CD14-positive monocyte (primary cell): ENCODE data around the gene KLHL36. TPM values are rescaled to one million over a fixed set of nuclear protein-coding genes. Genes with fewer than 3 reads are reported as not detected.

Experiments
- DNase-seq, 3 donors: peaks; one replicate each; pipeline ENCODE4 v3.0.0-alpha.2; 2011 to 2022
- H2AFZ ChIP-seq: 2 replicates; pipeline ENCODE4 v1.6.0; 2012; ENCODE audit warnings: mild to moderate bottlenecking, low read depth, low read length, inconsistent platforms; ENCODE audit not compliant: insufficient read depth, poor library complexity, severe bottlenecking
- H3K27ac ChIP-seq, 2 donors: 1 replicate in 1 of 2; 2 replicates in 1 of 2; pipeline ENCODE4 v1.5.1; 2012 to 2013; ENCODE audit warnings: low read length in 2 of 2, control low read depth in 1 of 2, inconsistent platforms in 1 of 2, low read depth in 1 of 2, mild to moderate bottlenecking in 1 of 2
- H3K27me3 ChIP-seq, 2 donors: one replicate each; pipeline versions ENCODE4 v1.6.0 to v1.6.1; 2011 to 2013; ENCODE audit warnings: low read length in 2 of 2; ENCODE audit not compliant: control insufficient read depth in 2 of 2, insufficient read depth in 2 of 2
- H3K36me3 ChIP-seq, 2 donors: replicated peaks in 1 of 2; 1 replicate in 1 of 2; 2 replicates in 1 of 2; pipeline versions ENCODE4 v1.5.1 to v1.6.1; 2012 to 2013; ENCODE audit warnings: low read length in 2 of 2, control low read depth in 1 of 2, inconsistent platforms in 1 of 2, mild to moderate bottlenecking in 1 of 2; ENCODE audit not compliant: insufficient read depth in 2 of 2, control insufficient read depth in 1 of 2
- H3K4me1 ChIP-seq, 2 donors: 1 replicate in 1 of 2; 2 replicates in 1 of 2; pipeline versions ENCODE4 v1.5.1 to v1.6.1; 2012 to 2013; ENCODE audit warnings: low read length in 2 of 2, control low read depth in 1 of 2, inconsistent platforms in 1 of 2, mild to moderate bottlenecking in 1 of 2, moderate library complexity in 1 of 2; ENCODE audit not compliant: insufficient read depth in 2 of 2, control insufficient read depth in 1 of 2
- H3K4me2 ChIP-seq: replicated peaks from 2 replicates; pipeline ENCODE3; 2012; ENCODE audit warnings: low read length, moderate library complexity, mild to moderate bottlenecking; ENCODE audit not compliant: poor library complexity, severe bottlenecking; ENCODE audit errors: extremely low read depth
- H3K4me3 ChIP-seq, 3 experiments: fragments of 200-600 bp in 1 of 3; sonication (generic) in 1 of 3; replicated peaks in 1 of 3; 1 replicate in 2 of 3; 2 replicates in 1 of 3; pipeline ENCODE4 v1.5.1; 2011 to 2013; ENCODE audit warnings: low read length in 3 of 3, mild to moderate bottlenecking in 3 of 3, control low read depth in 2 of 3, low read depth in 2 of 3, inconsistent platforms in 1 of 3, moderate library complexity in 1 of 3
- H3K79me2 ChIP-seq: 2 replicates; pipeline ENCODE4 v1.6.0; 2012; ENCODE audit warnings: mild to moderate bottlenecking, control low read depth, inconsistent platforms, low read length, moderate library complexity; ENCODE audit not compliant: insufficient read depth
- H3K9ac ChIP-seq: 2 replicates; pipeline ENCODE4 v1.6.0; 2017; ENCODE audit warnings: low read length, mild to moderate bottlenecking; ENCODE audit not compliant: insufficient read depth, poor library complexity, severe bottlenecking
- H3K9me3 ChIP-seq, 2 donors: replicated peaks in 1 of 2; 1 replicate in 1 of 2; 2 replicates in 1 of 2; pipeline versions ENCODE4 v1.5.1 to v1.6.1; 2012 to 2013; ENCODE audit warnings: low read length in 2 of 2, control low read depth in 1 of 2; ENCODE audit not compliant: control insufficient read depth in 1 of 2, insufficient read depth in 1 of 2
- H4K20me1 ChIP-seq: 2 replicates; pipeline ENCODE4 v1.6.0; 2012; ENCODE audit warnings: mild to moderate bottlenecking, low read length, control low read depth, moderate library complexity; ENCODE audit not compliant: insufficient read depth
- H3K27ac Mint-ChIP-seq, 7 donors: one replicate each; pipeline ENCODE4 v1.8.0; 2020; ENCODE audit warnings: mild to moderate bottlenecking in 7 of 7, mixed read lengths in 7 of 7, moderate library complexity in 6 of 7, inconsistent platforms in 2 of 7
- H3K27me3 Mint-ChIP-seq, 3 donors: one replicate each; pipeline ENCODE4 v1.8.0; 2021 to 2022; ENCODE audit warnings: low read depth in 3 of 3, mild to moderate bottlenecking in 3 of 3, mixed read lengths in 3 of 3, moderate library complexity in 3 of 3, inconsistent platforms in 1 of 3
- H3K36me3 Mint-ChIP-seq, 2 donors: one replicate each; pipeline ENCODE4 v1.8.0; 2020; ENCODE audit warnings: mixed read lengths in 2 of 2, inconsistent platforms in 1 of 2, mild to moderate bottlenecking in 1 of 2
- H3K4me1 Mint-ChIP-seq: one replicate; pipeline ENCODE4 v1.8.0; 2020; ENCODE audit warnings: mild to moderate bottlenecking, mixed read lengths
- H3K4me3 Mint-ChIP-seq, 2 donors: one replicate each; pipeline ENCODE4 v1.8.0; 2020; ENCODE audit warnings: mild to moderate bottlenecking in 2 of 2, mixed read lengths in 2 of 2, moderate library complexity in 1 of 2
- H3K9me3 Mint-ChIP-seq, 7 donors: one replicate each; pipeline ENCODE4 v1.8.0; 2020 to 2022; ENCODE audit warnings: mixed read lengths in 7 of 7, mild to moderate bottlenecking in 6 of 7, moderate library complexity in 6 of 7, inconsistent platforms in 2 of 7
- WGBS: methylation state at CpG from one replicate; pipeline ENCODE4 v1.1.5; 2013; ENCODE audit warnings: missing lambda C conversion rate; ENCODE audit not compliant: insufficient coverage; 5-methylcytosine and 5-hydroxymethylcytosine counted together
- intact Hi-C, 2 donors: fragments of 100-400 bp; cut with micrococcal nuclease; formaldehyde crosslinking; loops; one replicate each; pipeline versions ENCODE4 v1.15.0 to v1.15.1; 2023
- polyA plus RNA-seq, 3 donors: library from polyadenylated mRNA; depleted of rRNA in 1 of 3; unstranded in 2 of 3; stranded (reverse) in 1 of 3; fragments of 300-500 nt in 2 of 3; fragments of >200 nt in 1 of 3; fragmentation: Illumina TruSeq in 2 of 3; gene quantifications; 1 replicate in 2 of 3; 2 replicates in 1 of 3; pipeline ENCODE4 v1.2.3, GENCODE V29; 2012 to 2021
- TF ChIP-seq, protein P1 (sequence below): fragments of 200-600 bp; IDR thresholded peaks from one replicate; pipeline ENCODE4 v1.8.0; 2022; ENCODE audit warnings: antibody characterized with exemption, mild to moderate bottlenecking

KLHL36 gene
- polyA plus RNA-seq, 3 donors, result 12.1 to 50.8 (median 14.2) TPM

DNA sequence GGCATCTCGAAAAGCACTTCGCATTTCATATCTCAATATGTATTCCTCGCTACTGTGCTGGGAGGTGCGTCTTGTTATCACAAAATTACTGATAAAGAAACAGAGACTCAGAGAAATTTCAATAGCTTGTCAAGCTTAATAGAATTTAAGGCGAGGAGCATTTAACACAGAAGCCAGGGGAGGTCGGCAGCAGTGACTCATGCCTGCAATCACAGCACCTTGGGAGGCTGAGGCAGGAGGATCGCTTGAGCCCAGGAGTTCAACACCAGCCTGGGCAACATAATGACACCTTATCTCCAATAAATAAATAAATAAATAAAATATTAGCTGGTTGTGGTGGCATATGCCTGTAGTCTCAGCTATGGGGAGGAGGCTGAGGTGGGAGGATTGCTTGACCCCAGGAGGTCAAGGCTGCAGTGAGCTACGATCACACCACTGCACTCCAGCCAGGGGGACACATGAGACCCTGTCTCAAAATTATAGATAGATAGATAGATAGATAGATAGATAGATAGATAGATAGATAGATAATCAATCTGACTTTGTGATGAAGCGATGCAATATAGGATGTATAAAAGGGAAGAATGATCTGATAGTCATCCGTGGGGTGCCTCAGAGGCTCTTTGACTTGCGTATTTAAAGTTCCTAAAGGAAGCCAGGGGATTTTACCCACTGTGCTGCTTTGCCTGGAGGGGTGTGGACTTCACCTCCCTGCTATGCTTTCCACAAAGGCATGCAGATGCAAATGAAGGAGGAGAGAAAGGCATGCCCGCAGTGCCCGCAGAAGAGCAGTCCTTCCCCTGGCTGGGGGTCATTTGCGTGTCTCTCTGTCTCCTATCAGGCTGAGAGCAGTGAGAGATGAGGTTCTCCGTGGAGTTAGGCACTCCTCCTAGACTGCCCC, 35.6 kb downstream of the KLHL36 start:
- Histone ChIP-seq H3K4me1 (peaks cover 15 to 37% of the 10 kb centered on the region in 2 donors), H2AFZ (no peak overlapping the region), H3K27ac (no peak overlapping the region), H4K20me1 (no peaks in the 10 kb centered on the region), H3K4me2 (no peak overlapping the region), H3K79me2 (no peaks in the 10 kb centered on the region), H3K9ac (no peak overlapping the region), H3K9me3 (no peaks in the 10 kb centered on the region), H3K27me3 (no peaks in the 10 kb centered on the region), H3K36me3 (no peaks in the 10 kb centered on the region), H3K4me3 (no peak overlapping the region)
- H3K36me3 Mint-ChIP-seq, result no peaks in the 10 kb centered on the region
- intact Hi-C loops, result no loop called here
- H3K9me3 Mint-ChIP-seq, result peaks cover 0 to 11% (median 0%) of the 10 kb centered on the region in 7 donors
- TF ChIP-seq, protein P1, sequence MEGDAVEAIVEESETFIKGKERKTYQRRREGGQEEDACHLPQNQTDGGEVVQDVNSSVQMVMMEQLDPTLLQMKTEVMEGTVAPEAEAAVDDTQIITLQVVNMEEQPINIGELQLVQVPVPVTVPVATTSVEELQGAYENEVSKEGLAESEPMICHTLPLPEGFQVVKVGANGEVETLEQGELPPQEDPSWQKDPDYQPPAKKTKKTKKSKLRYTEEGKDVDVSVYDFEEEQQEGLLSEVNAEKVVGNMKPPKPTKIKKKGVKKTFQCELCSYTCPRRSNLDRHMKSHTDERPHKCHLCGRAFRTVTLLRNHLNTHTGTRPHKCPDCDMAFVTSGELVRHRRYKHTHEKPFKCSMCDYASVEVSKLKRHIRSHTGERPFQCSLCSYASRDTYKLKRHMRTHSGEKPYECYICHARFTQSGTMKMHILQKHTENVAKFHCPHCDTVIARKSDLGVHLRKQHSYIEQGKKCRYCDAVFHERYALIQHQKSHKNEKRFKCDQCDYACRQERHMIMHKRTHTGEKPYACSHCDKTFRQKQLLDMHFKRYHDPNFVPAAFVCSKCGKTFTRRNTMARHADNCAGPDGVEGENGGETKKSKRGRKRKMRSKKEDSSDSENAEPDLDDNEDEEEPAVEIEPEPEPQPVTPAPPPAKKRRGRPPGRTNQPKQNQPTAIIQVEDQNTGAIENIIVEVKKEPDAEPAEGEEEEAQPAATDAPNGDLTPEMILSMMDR, result no peak
- peaks cover 30% of the 10 kb centered on the region for H3K4me1 Mint-ChIP-seq
- no peak for DNase-seq
- no peak overlapping the region for H3K27ac Mint-ChIP-seq
- peak overlapping the region in 1 of 2 donors; percentile 21 for H3K4me3 Mint-ChIP-seq
- H3K27me3 Mint-ChIP-seq, result peaks cover 0 to 5% (median 1%) of the 10 kb centered on the region in 3 donors
- WGBS, result 61% methylated on average over 5 of the region's 15 CpGs

DNA sequence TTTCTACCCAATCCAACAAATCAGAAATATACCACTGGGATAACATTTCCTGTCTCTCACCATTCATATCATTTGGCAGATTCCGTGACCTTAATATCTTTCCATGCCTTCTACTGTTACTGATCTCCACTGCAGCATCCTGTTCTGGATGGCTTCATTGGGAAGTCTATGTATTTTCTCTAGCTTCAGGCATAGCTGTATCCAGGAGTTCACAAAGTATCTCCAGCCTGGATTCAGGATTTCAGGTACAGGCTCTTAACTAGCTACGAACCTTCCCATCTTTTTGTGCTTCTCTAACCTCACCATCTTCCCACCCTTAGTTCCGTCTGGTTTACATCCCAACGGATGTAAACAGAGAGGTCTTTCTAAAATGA, 36.3 kb downstream of the KLHL36 start:
- Mint-ChIP-seq H3K27ac (no peak overlapping the region), H3K9me3 (peaks cover 0 to 11% (median 2%) of the 10 kb centered on the region in 7 donors), H3K36me3 (no peaks in the 10 kb centered on the region), H3K27me3 (peaks cover under 1 to 5% (median 1%) of the 10 kb centered on the region in 3 donors), H3K4me1 (peaks cover 30% of the 10 kb centered on the region), H3K4me3 (no peak overlapping the region)
- H4K20me1 ChIP-seq, result no peaks in the 10 kb centered on the region
- intact Hi-C loops, result no loop called here
- 97% methylated on average over 3 of the region's 4 CpGs for WGBS
- no peak overlapping the region for H3K4me3 ChIP-seq
- DNase-seq, result no peak
- H3K27me3 ChIP-seq, result no peaks in the 10 kb centered on the region
- no peaks in the 10 kb centered on the region for H3K36me3 ChIP-seq
- TF ChIP-seq, protein P1, result no peak
- H3K9me3 ChIP-seq, result no peaks in the 10 kb centered on the region
- no peak overlapping the region for H2AFZ ChIP-seq
- peaks cover 15 to 35% of the 10 kb centered on the region in 2 donors for H3K4me1 ChIP-seq
- no peak overlapping the region for H3K4me2 ChIP-seq
- H3K9ac ChIP-seq, result no peak overlapping the region
- no peaks in the 10 kb centered on the region for H3K79me2 ChIP-seq
- H3K27ac ChIP-seq, result no peak overlapping the region
